IMR-90 (cell line): Measurements from ENCODE around the gene STX8. TPM values are rescaled to one million over a fixed set of nuclear protein-coding genes. Genes with fewer than 3 reads are reported as not detected.
A peak's percentile ranks its signal among the peaks of the same experiment; 100 is the strongest.

Source experiments
- ATAC-seq: fragments of 200-7000 bp; cut with Tn5 transposase; 2 replicates; pipeline ENCODE4 v1.9.1; 2020; ENCODE audit warnings: low read depth, mild to moderate bottlenecking, moderate library complexity
- BruUV-seq: library from RNA; stranded (reverse); fragments of 400-500 nt; replicated peaks from 2 replicates; lab custom pipeline; 2021; lab: Mats Ljungman, UMichigan
- CTCF ChIA-PET: fragments of 300-600 bp; formaldehyde crosslinking; extraction: SDS; loops from one replicate; lab custom pipeline; 2021; ENCODE audit warnings: antibody characterized with exemption; lab: Yijun Ruan, JAX
- POLR2A ChIA-PET: fragments of 300-600 bp; sonication (Branson Sonifier 250); formaldehyde crosslinking; loops from one replicate; lab custom pipeline; 2022; ENCODE audit warnings: antibody characterized with exemption; ENCODE audit not compliant: unreplicated experiment; lab: Charles Lee
- DNase-seq: peaks from one replicate; pipeline ENCODE4 v3.0.0; 2013
- H2AFZ ChIP-seq: replicated peaks from 2 replicates; pipeline ENCODE3; 2013; ENCODE audit warnings: low read length, mild to moderate bottlenecking; ENCODE audit not compliant: poor library complexity
- H2AK5ac ChIP-seq: 2 replicates; pipeline ENCODE4 v1.6.1; 2013; ENCODE audit warnings: low read depth, low read length, inconsistent platforms
- H2AK9ac ChIP-seq: replicated peaks from 2 replicates; pipeline ENCODE3; 2013; ENCODE audit warnings: mild to moderate bottlenecking, low read depth, low read length, moderate library complexity; ENCODE audit not compliant: poor library complexity
- H2BK120ac ChIP-seq: 2 replicates; pipeline ENCODE4 v1.6.1; 2013; ENCODE audit warnings: low read depth, low read length, inconsistent platforms
- H2BK15ac ChIP-seq: 3 replicates; pipeline ENCODE4 v1.6.1; 2013; ENCODE audit warnings: low read depth, low read length, inconsistent platforms
- H2BK20ac ChIP-seq: 2 replicates; pipeline ENCODE4 v1.6.1; 2013; ENCODE audit warnings: low read depth, mild to moderate bottlenecking, inconsistent platforms, low read length, moderate library complexity
- H2BK5ac ChIP-seq: 2 replicates; pipeline ENCODE4 v1.6.1; 2013; ENCODE audit warnings: mild to moderate bottlenecking, low read depth, low read length, inconsistent platforms; ENCODE audit not compliant: poor library complexity, severe bottlenecking
- H3K14ac ChIP-seq: replicated peaks from 2 replicates; pipeline ENCODE4 v1.6.1; 2013; ENCODE audit warnings: low read depth, low read length, inconsistent platforms
- H3K18ac ChIP-seq: 2 replicates; pipeline ENCODE4 v1.6.1; 2013; ENCODE audit warnings: low read depth, low read length, control low read depth
- H3K23ac ChIP-seq: 2 replicates; pipeline ENCODE4 v1.6.1; 2013; ENCODE audit warnings: low read depth, low read length, inconsistent platforms
- H3K27ac ChIP-seq: 2 replicates; pipeline ENCODE4 v1.5.1; 2013; ENCODE audit warnings: mild to moderate bottlenecking, control low read depth, low read length; ENCODE audit not compliant: insufficient read depth
- H3K27me3 ChIP-seq: 2 replicates; pipeline ENCODE4 v1.6.1; 2013; ENCODE audit warnings: low read length; ENCODE audit not compliant: control insufficient read depth, insufficient read depth
- H3K36me3 ChIP-seq: 2 replicates; pipeline ENCODE4 v1.6.1; 2013; ENCODE audit warnings: low read length, mixed read lengths; ENCODE audit not compliant: control insufficient read depth, insufficient read depth
- H3K4ac ChIP-seq: 2 replicates; pipeline ENCODE4 v1.6.1; 2013; ENCODE audit warnings: low read depth, low read length, inconsistent platforms
- H3K4me1 ChIP-seq: 2 replicates; pipeline ENCODE4 v1.6.1; 2013; ENCODE audit warnings: low read length, mixed read lengths; ENCODE audit not compliant: control insufficient read depth, insufficient read depth
- H3K4me2 ChIP-seq: 2 replicates; pipeline ENCODE4 v1.6.1; 2013; ENCODE audit warnings: low read depth, mild to moderate bottlenecking, control low read depth, low read length, moderate library complexity
- H3K4me3 ChIP-seq: 2 replicates; pipeline ENCODE4 v1.5.1; 2013; ENCODE audit warnings: low read depth, mild to moderate bottlenecking, control low read depth, low read length, moderate library complexity; ENCODE audit not compliant: insufficient read depth
- H3K56ac ChIP-seq: 2 replicates; pipeline ENCODE4 v1.6.1; 2013; ENCODE audit warnings: low read length, inconsistent platforms; ENCODE audit not compliant: insufficient read depth; ENCODE audit errors: extremely low read depth
- H3K79me1 ChIP-seq, 2 experiments: 2 replicates each; pipeline ENCODE4 v1.6.1; 2013; ENCODE audit warnings: low read length in 2 of 2, inconsistent platforms in 1 of 2, low read depth in 1 of 2
- H3K9ac ChIP-seq: 2 replicates; pipeline ENCODE4 v1.6.1; 2013; ENCODE audit warnings: low read depth, low read length, control low read depth
- H3K9me1 ChIP-seq: 2 replicates; pipeline ENCODE4 v1.6.1; 2013; ENCODE audit warnings: low read length, inconsistent platforms; ENCODE audit not compliant: insufficient read depth
- H3K9me3 ChIP-seq: 2 replicates; pipeline ENCODE4 v1.6.1; 2013; ENCODE audit warnings: low read length; ENCODE audit not compliant: control insufficient read depth, insufficient read depth
- H4K20me1 ChIP-seq: 2 replicates; pipeline ENCODE4 v1.6.1; 2013; ENCODE audit warnings: low read length, inconsistent platforms; ENCODE audit not compliant: insufficient read depth
- H4K5ac ChIP-seq: 2 replicates; pipeline ENCODE4 v1.6.1; 2013; ENCODE audit warnings: mild to moderate bottlenecking, low read depth, low read length, control low read depth
- H4K8ac ChIP-seq, 2 experiments: 2 replicates each; pipeline ENCODE4 v1.6.1; 2013; ENCODE audit warnings: low read depth in 2 of 2, low read length in 2 of 2, control low read depth in 1 of 2, inconsistent platforms in 1 of 2
- H4K91ac ChIP-seq: 2 replicates; pipeline ENCODE4 v1.6.1; 2013; ENCODE audit warnings: low read depth, low read length, inconsistent platforms; ENCODE audit not compliant: insufficient read depth
- CEBPB ChIP-seq: IDR thresholded peaks from 2 replicates; pipeline ENCODE4 v1.6.1; 2012; ENCODE audit warnings: low read depth, low read length, improper control_type of control experiment
- NFE2L2 ChIP-seq: fragments of 150-350 bp; IDR thresholded peaks from 2 replicates; pipeline ENCODE4 v1.6.1; 2016; ENCODE audit warnings: low read depth, mild to moderate bottlenecking, low read length
- RAD21 ChIP-seq: IDR thresholded peaks from 2 replicates; pipeline ENCODE4 v1.6.1; 2012; ENCODE audit warnings: low read length, improper control_type of control experiment
- SMC3 ChIP-seq: fragments of 150-350 bp; IDR thresholded peaks from 2 replicates; pipeline ENCODE4 v1.6.1; 2016; ENCODE audit warnings: low read depth, mild to moderate bottlenecking, antibody characterized with exemption, low read length, moderate library complexity
- WGBS, 2 experiments: methylation state at CpG; one replicate each; pipeline versions ENCODE4 v1.1.5 to v1.1.7; 2013; ENCODE audit warnings: missing lambda C conversion rate in 2 of 2; ENCODE audit not compliant: insufficient read length in 1 of 2; ENCODE audit errors: extremely low coverage in 2 of 2; 5-methylcytosine and 5-hydroxymethylcytosine counted together
- dilution Hi-C: fragments of 300-500 bp; cut with HindIII; formaldehyde crosslinking; loops from one replicate; pipeline ENCODE4 v1.14.3; 2018; ENCODE audit warnings: low sequenced_read_pairs; ENCODE audit not compliant: unreplicated experiment
- in situ Hi-C: fragments of 300-500 bp; cut with MboI; formaldehyde crosslinking; loops from 3 replicates; pipeline ENCODE4 v1.14.3; 2019; ENCODE audit warnings: low sequenced_read_pairs, inconsistent platforms, mixed read lengths
- intact Hi-C: fragments of 100-400 bp; cut with micrococcal nuclease; formaldehyde crosslinking; loops from 2 replicates; pipeline ENCODE4 v1.10.0; 2022
- polyA plus RNA-seq, 3 experiments: library from polyadenylated mRNA; depleted of rRNA; stranded (reverse); fragments of >200 nt; gene quantifications; 2 replicates each; pipeline ENCODE4 v1.2.3, GENCODE V29; 2012; ENCODE audit warnings: low replicate concordance in 1 of 3
- total RNA-seq: library from RNA; depleted of rRNA; stranded (reverse); fragments of >200 nt; gene quantifications from 2 replicates; pipeline ENCODE4 v1.2.3, GENCODE V29; 2012
- TF ChIP-seq, protein P1 (sequence below): conservative IDR thresholded peaks from 2 replicates; pipeline ENCODE4 v1.5.1; 2012; ENCODE audit warnings: mild to moderate bottlenecking, low read depth, low read length, improper control_type of control experiment

STX8 gene
- total and polyA plus RNA-seq, 2 of the 4 experiments (the other 2 are of a cell fraction): 26.5 to 47.0 TPM

- Histone ChIP-seq H3K27ac (no peak overlapping the region), H3K9me1 (no peaks in the 10 kb centered on the region; the same call in 1 of the 2 replicates), H4K5ac (no peak overlapping the region), H3K4me2 (no peak overlapping the region), H2BK15ac (no peak overlapping the region), H3K14ac (no peak overlapping the region), H3K79me1 (no peaks in the 10 kb centered on the region), H3K9me3 (no peaks in the 10 kb centered on the region), H3K27me3 (no peaks in the 10 kb centered on the region), H2AK9ac (no peak overlapping the region), H4K20me1 (no peaks in the 10 kb centered on the region), H2BK120ac (no peak overlapping the region), H3K56ac (no peak overlapping the region), H2AFZ (no peak overlapping the region), H3K23ac (no peak overlapping the region), H2BK5ac (no peak overlapping the region), H3K9ac (no peak overlapping the region), H3K4ac (no peak overlapping the region), H2AK5ac (no peak overlapping the region; the same call in 1 of the 2 replicates), H3K18ac (no peak overlapping the region), H3K4me3 (no peak overlapping the region), H4K91ac (no peak overlapping the region), H4K8ac (no peak overlapping the region), H3K36me3 (no peaks in the 10 kb centered on the region), H3K4me1 (no peaks in the 10 kb centered on the region; the same call in 1 of the 2 replicates), H2BK20ac (no peak overlapping the region)
- WGBS, 2 experiments: no CpG with 5 or more reads among the region's 8 CpGs
- ChIA-PET POLR2A (interaction anchor here (0.7 kb wide), 1 partner anchor 8 kb away, joined by 3 read pairs; no protein-coding TSS in a partner anchor), CTCF (interaction anchor here (0.6 to 1.1 kb wide), 2 partner anchors 97 to 230 kb away, joined by 5 to 7 read pairs; no protein-coding TSS in a partner anchor)
- intact Hi-C loops (loop anchor here (5.0 to 10.0 kb wide), 3 partner anchors 230 to 300 kb away; partner anchors contain the start of gene NTN1), in situ Hi-C loops (no loop called here), dilution Hi-C loops (no loop called here)
- TF ChIP-seq NFE2L2 (no peak), CEBPB (no peak), SMC3 (peak; percentile 46; the same call in 1 of the 2 replicates), RAD21 (peak; percentile 58)
- TF ChIP-seq, protein P1, sequence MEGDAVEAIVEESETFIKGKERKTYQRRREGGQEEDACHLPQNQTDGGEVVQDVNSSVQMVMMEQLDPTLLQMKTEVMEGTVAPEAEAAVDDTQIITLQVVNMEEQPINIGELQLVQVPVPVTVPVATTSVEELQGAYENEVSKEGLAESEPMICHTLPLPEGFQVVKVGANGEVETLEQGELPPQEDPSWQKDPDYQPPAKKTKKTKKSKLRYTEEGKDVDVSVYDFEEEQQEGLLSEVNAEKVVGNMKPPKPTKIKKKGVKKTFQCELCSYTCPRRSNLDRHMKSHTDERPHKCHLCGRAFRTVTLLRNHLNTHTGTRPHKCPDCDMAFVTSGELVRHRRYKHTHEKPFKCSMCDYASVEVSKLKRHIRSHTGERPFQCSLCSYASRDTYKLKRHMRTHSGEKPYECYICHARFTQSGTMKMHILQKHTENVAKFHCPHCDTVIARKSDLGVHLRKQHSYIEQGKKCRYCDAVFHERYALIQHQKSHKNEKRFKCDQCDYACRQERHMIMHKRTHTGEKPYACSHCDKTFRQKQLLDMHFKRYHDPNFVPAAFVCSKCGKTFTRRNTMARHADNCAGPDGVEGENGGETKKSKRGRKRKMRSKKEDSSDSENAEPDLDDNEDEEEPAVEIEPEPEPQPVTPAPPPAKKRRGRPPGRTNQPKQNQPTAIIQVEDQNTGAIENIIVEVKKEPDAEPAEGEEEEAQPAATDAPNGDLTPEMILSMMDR: peak; percentile 45
- no TSS peak for BruUV-seq
- DNase-seq (peak; percentile 25), ATAC-seq (peak; percentile 95)
Observed at GRCh38 chr17:9291912-9292560, 283.6 kb downstream of the STX8 start.
